Measurements from ENCODE around the gene NOP53.

DNA sequence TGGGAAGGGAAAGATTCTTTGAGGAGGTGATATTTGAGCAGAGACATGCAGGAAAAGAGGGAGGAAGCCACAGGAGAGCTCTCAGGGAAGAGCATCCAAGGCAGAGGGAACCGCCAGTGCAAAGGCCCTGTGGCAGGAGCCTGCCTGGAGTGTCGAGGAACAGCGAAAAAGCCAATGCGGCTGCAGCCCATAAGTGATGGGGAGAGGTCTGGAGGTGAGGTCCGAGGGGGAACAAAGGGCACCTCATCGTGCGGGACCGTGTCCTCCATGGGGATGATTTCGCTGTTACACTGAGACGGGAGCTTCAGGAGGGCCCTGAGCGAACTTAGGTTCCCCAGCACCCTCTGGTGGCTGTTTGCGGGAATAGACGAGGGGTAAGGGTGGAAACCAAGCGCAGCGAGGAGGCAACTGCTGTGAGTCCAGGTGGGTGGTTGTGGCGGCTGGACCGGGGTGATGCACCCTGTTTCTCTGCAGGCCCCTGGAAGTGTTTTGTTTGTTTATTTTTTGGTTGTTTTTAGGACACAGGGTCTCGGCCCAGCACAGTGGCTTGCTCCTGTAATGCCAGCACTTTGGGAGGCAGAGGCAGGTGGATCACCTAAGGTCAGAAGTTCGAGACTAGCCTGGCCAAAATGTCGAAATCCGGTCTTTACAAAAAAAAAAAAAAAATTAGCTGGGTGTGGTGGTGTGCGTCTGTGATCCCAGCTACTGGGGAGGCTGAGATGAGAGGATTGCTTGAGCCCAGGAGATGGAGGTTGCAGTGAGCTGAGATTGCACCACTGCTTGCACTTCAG is 38.0 kb upstream of the NOP53 start:
- peak; percentile 86 for TF ChIP-seq CTCF (IDR thresholded peaks at IDR 0.05; ENCODE audit: low read depth, low read length)
- no peak for TF ChIP-seq EZH2phosphoT487 (IDR thresholded peaks at IDR 0.05; ENCODE audit: low read depth)

All from OCI-LY3 (cell line).